Activated CD4-positive, CD25-positive, alpha-beta regulatory T cell (primary cell): ENCODE results near the gene IDH3G.

Source experiments
- DNase-seq, 4 experiments: peaks; one replicate each; lab custom pipeline; 2025; lab: John Stamatoyannopoulos, UW

The IDH3G gene

DNA sequence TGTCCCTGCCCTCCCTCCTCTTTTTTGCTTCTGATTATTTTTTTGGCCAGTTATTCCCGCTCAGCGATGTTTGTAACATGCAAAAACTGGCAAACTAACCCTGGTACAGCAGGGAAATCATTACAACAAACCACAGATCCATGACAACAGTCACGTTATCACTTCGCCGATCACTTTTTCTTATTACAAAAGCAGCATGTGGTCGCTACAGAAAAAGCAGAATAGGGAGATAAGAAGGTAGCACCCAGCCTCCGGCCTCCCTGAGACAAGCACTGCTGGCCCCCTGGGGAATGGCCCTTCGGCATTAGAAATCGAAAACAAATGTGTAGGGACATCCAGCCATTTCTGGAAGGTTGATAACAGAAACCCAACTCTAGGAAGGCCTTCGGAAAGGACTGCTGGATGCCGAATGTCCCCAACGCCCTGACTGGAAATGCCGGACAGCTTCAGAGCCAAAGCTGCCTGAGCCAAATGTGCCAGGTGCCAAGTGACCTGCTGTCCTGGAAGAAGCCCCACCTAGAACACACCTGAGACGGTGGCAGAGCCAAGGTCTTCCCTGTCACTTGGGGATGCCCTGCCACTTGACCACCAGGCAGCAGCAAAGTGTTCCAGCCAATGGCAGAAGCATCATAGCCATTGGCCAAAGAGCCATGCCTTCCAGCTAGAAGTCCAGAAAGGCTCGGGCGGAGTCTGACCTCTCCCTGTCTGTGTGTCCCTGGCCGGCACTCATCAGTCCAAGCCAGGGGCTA lies 2.9 kb downstream of the IDH3G start:
- DNase-seq = no peak

DNA sequence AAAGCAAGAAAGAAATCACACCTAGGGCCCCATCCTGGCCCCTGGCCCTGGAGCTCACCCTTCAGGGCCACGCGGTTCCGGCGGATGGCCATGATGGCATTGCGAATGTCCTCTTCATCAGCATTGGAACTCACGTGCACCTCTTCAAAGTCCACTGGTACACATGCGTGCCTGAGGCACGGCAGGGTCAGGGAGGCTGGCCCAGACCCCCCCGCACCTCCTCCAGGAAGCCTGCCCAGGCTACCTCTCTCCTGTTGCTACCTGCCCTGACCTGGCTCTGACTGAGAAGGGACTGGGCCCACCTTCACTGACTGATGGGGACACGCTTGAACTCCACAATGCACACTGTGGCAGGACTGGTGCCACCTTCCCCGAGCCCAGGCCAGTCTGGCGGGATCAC lies 4.5 kb downstream of the IDH3G start:
- no peak for DNase-seq

DNA sequence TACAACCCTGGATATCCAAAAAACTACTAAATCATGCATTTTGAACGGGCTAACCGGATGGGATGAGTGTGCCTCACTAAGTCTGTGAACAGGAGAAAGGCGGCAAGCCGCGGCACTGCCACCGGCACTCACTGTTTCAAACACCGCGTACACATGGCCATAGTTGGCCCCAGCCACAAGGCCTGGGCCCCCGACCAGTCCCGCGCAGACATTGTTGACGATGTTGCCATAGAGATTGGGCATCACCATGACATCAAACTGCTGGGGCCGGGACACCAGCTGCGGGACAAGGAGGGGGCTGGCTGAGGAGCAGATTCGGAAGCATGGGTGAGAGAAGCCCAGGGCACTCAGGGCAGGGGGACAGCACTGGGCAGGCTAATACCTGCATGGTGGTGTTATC lies 7.5 kb downstream of the IDH3G start:
- no peak for DNase-seq

DNA sequence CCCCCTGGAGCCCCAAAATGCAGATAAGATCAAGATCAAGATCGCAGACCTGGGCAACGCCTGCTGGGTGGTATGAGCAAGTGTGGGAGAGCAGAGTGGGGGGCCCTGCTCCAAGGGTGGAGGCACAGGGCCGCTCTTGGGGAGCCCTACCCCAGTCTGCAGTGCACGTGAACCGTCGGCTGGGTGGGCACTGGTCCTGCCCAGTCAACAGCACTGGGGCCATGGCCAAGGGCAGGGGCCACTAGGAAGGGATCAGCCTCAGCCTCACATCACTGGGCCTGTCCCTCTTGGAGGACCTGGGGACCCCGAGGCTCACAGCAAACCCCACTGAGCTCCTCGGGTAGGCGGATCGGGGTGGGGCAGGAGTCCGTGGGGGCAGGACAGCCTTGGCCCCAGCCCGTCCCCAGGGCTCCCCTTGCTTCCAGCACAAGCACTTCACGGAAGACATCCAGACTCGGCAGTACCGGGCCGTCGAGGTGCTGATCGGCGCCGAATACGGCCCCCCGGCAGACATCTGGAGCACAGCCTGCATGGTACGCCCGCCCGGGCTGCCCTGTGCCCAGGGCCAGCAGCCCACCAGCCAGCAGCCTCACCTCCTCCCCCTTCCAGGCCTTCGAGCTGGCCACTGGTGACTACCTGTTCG lies 9.7 kb downstream of the IDH3G start:
- no peak for DNase-seq

DNA sequence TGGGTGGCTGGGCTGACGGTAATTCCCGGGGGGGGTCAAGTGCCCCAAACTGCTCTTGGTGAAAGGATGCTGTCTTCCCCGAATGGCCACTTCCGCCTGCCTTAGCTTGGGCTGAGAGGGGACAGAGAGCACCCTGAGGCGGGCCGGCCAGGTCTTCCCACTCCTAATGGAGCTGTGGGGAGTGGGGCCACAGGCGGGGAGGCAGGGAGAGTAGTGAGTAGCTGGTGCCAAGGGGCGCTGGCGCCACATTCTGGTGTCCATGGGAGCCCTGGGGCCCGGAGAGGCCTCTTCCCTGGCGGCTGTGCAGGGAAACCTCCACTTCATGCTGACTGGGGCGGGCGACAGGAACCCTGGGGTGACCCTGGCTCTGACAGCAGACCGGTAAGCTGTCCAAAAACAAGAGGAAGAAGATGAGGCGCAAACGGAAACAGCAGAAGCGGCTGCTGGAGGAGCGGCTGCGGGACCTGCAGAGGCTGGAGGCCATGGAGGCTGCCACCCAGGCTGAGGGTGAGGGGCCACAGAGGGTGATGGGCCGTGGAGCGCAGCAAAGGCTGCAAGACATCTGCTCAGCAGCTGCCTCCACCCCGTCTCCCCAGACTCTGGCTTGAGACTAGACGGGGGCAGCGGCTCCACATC lies 10.7 kb downstream of the IDH3G start:
- DNase-seq = no peak

DNA sequence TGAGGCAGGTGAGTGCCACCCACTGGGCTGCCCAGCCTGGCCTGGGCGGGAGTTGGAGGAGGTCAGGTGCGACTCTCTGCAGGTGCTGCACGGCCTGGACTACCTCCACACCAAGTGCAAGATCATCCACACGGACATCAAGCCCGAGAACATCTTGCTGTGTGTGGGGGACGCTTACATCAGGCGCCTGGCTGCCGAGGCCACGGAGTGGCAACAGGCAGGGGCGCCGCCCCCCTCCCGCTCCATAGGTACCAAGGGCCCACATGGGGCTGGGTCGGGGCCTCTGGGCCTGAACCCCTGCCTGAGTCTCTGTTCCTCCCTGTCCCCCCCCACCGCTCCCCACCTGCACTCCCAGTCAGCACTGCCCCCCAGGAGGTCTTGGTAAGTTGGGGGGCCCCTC lies 11.3 kb downstream of the IDH3G start:
- DNase-seq = no peak

DNA sequence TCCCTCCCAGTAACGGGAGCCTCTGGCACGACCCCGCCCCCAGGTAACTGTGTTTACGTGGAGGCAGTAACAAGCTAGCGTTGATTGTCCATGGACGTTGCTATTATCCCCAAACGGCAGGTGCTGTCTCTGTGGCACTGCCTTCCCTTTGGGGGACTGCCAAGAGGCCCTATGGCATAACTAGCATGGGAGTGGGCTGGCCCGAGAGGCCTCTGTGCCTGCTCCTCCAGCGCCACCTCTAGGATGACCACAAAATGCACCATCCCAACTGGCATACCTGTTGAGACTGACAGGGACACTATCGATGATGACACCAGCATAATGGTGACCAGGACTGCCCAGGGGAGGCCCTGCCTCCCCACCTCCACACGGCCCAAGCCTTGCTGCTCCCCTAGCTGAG lies 11.9 kb downstream of the IDH3G start:
- DNase-seq = no peak

DNA sequence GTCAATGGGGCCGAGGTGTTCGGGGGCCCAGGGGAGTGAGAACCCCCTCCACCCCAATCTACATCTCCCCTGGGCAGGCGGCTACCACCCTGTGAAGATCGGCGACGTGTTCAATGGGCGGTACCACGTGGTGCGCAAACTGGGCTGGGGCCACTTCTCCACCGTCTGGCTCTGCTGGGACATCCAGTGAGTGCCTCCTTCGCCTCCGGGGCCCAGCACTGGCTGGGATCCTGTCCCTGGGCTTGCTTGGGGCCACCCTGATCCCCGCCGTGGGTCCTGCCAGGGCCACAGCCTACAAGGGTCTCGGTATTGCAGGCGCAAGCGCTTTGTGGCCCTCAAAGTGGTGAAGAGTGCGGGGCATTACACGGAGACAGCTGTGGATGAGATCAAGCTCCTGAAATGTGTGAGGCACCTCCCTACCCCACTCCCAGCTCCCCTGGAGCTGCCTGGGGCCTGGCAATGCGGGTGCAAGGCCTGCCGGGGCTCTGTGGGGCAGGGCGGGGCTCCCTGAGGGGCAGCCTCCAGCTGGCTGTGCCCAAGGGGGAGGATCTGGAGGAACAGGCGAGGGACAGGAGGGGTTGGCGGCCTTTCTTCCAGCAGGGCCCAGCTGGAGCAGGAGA lies 12.6 kb downstream of the IDH3G start:
- no peak for DNase-seq

DNA sequence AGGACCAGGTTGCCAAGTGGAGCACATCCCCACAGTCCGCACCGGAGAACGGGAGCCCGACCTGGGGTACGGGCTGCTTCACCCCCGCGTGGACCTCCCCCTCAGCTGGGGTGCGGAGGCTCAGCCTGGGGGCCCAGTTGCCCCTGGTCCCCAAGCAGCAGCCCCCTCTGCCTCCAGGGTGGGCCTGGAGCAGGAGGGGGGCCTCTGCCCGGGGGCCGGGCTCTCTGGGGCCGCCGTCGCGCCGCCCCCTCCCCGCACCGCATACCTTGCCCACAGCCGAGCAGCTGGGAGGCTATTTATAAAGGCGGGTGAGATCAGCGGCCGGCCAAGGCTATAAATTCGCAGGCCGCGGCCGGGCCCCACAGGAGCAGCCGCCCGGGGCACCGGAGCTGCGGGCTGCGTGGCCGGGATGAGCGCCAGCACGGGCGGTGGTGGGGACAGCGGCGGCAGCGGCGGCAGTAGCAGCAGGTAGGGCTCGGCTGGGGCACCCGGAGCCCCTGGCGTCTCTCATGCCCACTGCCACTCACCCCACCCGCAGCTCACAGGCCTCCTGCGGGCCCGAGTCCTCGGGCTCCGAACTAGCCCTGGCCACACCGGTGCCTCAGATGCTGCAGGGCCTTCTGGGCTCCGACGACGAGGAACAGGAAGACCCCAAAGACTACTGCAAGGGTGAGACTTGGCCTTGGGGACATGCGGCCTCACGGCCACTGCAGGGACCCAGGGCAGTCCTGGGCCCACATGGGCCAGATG lies 13.3 kb downstream of the IDH3G start, which contains the start of gene SRPK3:
Gene SRPK3, plus strand, starts transcription at position 364 of the 750 bp plus-strand sequence. Its CDS starts 46 bp downstream, at position 410.
- no peak for DNase-seq

DNA sequence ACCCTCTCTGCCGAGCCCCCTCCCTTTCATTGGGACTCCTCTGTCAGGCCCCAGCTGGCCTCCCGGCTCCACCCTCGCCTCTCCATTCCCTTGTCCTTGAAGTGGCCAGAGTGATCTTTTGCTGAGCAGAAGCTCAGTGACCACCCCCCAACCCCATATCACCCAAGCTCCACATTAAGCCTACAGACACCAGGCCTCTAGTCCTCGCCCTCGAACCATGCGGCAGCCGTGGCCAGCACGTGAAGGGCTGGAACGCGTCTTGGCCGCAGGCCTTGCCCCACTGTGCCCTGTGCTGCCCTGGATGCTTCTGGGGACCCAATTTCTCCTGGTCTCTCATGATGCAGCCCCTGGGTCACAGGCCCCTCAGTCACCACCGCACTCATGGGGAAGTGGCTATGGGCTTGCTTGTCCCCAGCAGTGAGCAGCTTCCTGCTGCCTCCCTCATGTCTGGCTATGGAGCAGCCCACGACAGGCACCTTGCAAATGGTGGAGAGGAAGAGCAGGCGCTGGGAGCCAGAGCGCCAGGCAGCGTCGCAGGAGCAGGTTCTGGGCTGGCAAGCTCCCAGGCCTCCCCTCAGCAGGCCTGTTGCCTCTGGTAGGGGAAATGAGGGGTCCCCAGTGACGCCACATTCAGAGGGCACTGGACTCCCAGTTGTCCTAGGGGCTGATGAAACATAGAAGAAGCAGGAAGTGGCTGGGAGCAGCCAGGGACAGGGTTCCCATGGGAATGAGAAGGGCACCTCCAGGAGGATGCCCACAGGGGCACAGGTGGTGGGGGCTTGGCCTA lies 14.1 kb downstream of the IDH3G start:
- DNase-seq = no peak

DNA sequence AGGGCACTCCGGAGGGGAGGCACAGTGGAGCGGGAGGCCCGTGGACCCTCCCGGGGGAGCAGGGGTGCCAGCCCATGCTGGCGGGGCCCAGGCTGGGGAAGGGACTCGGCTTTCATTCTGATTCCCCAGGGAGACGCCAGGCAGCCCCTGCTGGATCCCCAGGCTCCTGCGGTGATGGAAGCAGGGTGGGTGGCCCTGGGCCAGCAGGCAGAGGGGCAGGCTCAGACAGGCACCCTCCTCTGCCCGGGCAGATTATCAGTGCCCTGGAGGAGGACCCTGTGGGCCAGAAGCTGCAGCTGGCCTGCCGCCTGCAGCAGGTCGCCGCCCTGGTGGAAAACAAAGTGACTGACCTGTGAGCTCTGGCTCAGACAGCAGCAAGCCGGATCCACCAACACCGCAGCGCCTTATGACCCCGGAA lies 15.5 kb downstream of the IDH3G start:
- DNase-seq = no peak

DNA sequence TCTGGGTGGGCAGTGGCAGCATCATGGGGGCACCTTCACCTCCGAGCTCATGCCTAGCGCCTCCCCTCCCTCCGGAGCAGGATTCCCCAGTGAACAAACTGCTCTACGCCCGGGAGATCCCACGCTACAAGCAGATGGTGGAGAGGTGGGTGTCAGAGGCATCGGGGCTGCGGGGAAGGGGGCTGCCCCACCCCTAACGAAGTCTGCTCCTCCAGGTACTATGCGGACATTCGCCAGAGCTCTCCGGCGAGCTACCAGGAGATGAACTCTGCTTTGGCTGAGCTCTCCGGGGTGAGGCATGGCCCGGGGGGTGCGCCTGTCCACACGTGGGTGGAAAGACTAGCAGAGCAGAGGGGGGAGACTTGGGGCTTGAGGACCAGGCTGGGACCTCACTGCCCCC lies 16.0 kb downstream of the IDH3G start:
- no peak for DNase-seq

DNA sequence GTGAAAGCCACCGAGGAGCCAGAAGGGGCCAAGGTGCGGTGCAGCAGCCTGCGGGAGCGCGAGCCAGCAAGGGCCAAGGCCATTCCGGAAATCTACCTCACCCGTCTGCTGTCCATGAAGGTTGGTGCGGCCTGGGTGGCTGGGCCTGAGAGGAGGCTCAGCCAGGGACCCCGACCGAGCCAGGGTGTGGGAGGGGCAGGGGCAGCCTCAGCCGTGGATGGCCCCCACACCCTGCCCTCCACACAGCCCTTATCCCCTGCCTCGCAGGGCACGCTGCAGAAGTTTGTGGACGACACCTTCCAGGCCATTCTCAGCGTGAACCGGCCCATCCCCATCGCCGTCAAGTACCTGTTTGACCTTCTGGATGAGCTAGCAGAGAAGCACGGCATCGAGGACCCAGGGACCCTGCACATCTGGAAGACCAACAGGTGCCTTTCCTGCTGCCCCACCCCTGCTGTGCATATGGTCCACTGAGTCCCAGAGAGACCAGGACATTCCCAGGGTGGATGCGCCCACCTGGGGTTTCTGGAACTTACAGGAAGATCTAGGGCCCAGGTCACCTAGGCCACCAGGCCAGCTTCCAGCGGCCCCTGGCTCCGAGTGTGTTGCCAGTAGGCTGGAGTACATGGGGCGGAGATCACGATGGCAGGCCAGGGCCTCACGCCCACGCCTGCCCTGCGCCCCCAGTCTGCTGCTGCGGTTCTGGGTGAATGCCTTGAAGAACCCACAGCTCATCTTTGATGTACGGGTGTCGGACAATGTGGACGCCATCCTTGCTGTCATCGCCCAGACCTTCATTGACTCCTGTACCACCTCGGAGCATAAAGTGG lies 16.7 kb downstream of the IDH3G start:
- DNase-seq = no peak

DNA sequence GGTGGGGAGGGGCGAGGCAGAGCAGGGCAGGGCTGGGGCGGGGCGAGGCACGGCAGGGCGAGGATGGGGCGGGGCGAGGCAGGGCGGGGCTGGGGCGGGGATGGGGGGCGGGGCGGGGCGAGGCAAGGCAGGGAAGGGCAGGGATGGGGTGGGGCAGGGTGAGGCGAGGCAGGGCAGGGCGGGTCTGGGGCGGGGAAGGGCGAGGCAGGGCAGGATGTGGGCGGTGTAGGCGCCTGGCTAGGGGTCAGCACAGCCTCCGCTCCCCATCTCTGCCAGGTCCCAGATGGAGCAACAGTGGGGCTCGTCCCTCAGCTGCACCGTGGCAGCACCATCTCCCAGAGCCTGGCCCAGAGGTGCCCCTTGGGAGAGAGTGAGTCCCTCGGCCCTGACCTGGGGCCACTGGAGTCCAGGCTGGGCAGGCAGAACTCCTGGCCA lies 17.5 kb downstream of the IDH3G start:
- no peak for DNase-seq

DNA sequence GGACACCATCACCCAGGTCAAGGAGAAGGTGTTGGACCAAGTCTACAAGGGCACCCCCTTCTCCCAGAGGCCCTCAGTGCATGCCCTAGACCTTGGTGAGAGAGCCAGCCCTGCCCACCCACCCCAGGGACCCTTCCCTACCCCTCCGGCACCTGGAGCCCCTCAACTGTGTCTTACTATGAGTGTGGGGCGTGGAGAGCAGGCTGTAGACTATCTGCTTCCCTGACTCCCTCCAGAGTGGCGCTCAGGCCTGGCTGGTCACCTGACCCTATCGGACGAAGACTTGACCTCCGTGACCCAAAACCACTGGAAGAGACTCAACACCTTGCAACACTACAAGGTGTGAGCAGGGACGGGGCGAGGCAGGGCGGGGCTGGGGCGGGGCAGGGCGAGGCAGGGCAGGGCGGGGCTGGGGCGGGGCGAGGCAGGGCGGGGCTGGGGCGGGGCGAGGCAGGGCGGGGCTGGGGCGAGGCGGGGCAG lies 18.0 kb downstream of the IDH3G start:
- DNase-seq = no peak

DNA sequence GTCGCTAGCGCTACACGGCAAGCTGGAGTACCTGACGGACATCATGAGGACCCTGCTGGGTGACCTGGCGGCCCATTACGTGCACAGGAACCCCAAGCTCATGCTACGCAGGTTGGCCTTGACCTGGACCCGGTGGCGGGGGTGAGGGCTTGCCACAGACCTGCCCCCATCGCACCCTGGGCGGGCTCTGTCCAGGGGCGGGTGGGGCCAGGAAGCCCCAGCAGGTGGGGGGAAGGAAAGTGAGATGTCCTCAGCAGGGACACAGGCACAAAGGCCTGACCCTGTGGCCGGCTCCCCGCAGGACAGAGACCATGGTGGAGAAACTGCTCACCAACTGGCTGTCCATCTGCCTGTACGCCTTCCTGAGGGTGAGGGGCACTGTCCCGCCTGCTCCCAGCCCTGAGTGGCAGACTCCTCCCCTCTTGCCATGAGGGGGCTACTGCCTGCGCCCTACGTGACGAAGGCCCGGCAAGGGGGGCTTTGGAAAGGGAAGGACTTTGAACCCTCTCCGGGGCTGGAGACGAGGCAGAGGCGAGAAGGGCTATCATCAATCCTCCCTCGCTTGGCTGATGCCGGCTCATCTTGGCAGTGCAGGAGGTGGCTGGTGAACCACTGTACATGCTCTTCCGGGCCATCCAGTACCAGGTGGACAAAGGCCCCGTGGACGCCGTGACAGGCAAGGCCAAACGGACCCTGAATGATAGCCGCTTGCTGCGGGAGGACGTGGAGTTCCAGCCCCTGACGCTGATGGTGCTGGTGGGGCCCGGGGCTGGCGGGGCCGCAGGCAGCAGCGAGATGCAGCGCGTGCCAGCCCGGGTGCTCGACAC lies 18.7 kb downstream of the IDH3G start:
- no peak for DNase-seq

DNA sequence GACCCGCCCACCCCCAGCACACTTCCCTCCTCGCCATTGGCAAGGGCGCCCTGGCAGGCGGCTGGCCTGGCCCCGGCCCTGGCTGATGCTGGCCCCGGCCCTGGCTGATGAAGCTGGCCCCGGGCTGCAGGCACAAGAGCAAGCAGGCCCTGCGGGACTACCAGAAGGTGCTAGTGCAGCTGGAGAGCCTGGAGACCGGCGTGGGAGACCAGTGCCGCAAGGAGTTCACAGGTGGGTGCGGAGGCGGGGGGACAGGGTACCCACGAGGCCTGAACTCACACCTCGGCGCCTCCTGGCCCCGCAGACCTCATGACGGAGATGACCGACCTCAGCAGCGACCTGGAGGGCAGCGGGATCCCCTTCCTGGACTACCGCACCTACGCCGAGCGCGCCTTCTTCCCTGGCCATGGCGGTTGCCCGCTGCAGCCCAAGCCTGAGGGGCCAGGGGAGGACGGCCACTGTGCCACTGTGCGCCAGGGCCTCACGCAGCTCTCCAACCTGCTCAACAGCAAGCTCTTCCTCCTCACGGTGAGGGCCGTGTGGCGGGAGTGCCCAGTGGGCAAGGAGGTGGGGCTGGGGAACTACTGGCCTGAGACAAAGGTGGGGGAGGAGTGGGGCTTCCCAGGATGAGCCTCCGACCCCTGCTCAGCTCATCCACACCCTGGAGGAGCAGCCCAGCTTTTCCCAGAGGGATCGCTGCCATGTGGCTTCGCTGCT lies 19.4 kb downstream of the IDH3G start:
- DNase-seq = no peak

DNA sequence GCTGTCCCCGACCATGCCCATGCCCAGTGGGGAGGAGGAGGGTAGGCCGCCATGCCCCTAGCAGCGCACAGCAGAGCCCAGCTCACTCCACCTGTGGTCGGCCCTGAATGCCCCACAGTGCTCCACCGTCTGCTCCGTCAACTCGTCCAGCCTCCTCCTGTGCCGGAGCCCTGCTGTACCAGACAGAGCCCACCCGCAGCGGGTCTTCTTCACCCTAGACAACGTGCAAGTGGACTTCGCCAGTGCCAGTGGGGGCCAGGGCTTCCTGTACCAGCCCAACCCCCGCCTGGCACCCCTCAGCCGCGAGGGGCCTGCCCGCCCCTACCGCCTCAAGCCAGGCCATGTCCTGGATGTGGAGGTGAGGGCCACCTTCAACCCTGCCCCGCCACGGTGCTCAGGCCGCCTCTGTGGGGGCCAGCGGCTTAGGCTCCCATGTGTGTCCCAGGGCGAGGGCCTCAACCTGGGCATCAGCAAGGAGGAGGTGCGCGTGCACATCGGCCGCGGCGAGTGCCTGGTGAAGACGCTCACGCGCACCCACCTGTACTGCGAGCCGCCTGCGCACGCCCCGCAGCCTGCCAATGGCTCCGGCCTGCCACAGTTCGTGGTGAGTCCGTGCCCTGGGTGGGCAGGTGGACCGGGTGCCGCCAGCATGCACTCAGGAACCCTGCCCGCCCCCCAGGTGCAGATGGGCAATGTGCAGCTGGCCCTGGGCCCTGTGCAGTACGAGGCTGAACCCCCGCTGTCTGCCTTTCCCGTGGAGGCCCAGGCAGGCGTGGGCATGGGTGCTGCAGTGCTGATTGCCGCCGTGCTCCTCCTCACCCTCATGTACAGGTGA lies 20.2 kb downstream of the IDH3G start:
- no peak for DNase-seq
